ENCODE data around the gene MAPK6.
A peak's percentile ranks its signal among the peaks of the same experiment; 100 is the strongest.

The MAPK6 gene

GRCh38 chr15:51973220-51973619 is 45.8 kb upstream of the MAPK6 start:
- Histone ChIP-seq H3K27ac (no peak overlapping the region), H3K9me3 (ENCODE audit: severe bottlenecking) (peaks cover 2% of the 10 kb centered on the region), H3K27me3 (ENCODE audit: insufficient read depth, low read depth, severe bottlenecking) (no peaks in the 10 kb centered on the region), H3K4me3 (ENCODE audit: low read depth, low read length) (no peak overlapping the region), H3K36me3 (no peaks in the 10 kb centered on the region; the same call in 1 of the 2 replicates)
- no peak for TF ChIP-seq CTCF (IDR thresholded peaks at IDR 0.05; ENCODE audit: low read depth, low read length)
- no peak for DNase-seq

GRCh38 chr15:51973775-51974174 is 45.2 kb upstream of the MAPK6 start:
- Histone ChIP-seq H3K27ac (no peak overlapping the region), H3K27me3 (ENCODE audit: insufficient read depth, low read depth, severe bottlenecking) (no peaks in the 10 kb centered on the region), H3K4me3 (ENCODE audit: low read depth, low read length) (no peak overlapping the region), H3K9me3 (ENCODE audit: severe bottlenecking) (peaks cover 2% of the 10 kb centered on the region), H3K36me3 (no peaks in the 10 kb centered on the region; the same call in 1 of the 2 replicates)
- no peak for TF ChIP-seq CTCF (IDR thresholded peaks at IDR 0.05; ENCODE audit: low read depth, low read length)
- DNase-seq, result no peak

- no peak for DNase-seq
- no peak overlapping the region for H3K4me3 ChIP-seq (ENCODE audit: low read depth, low read length)
- H3K27me3 ChIP-seq (ENCODE audit: insufficient read depth, low read depth, severe bottlenecking), result no peaks in the 10 kb centered on the region
- H3K36me3 ChIP-seq, result no peaks in the 10 kb centered on the region
- H3K27ac ChIP-seq, result no peak overlapping the region
- no peaks in the 10 kb centered on the region for H3K9me3 ChIP-seq (ENCODE audit: severe bottlenecking)
- peak; percentile 42; the same call in 1 of the 2 replicates for TF ChIP-seq CTCF (IDR thresholded peaks at IDR 0.05; ENCODE audit: low read depth, low read length)
Measured at GRCh38 chr15:51982013-51982769, 36.8 kb upstream of the MAPK6 start.

GRCh38 chr15:51982770-51983103 is 36.3 kb upstream of the MAPK6 start:
- no peak for DNase-seq
- TF ChIP-seq CTCF (IDR thresholded peaks at IDR 0.05; ENCODE audit: low read depth, low read length), result no peak
- no peak overlapping the region for H3K27ac ChIP-seq
- H3K4me3 ChIP-seq (ENCODE audit: low read depth, low read length), result no peak overlapping the region
- H3K9me3 ChIP-seq (ENCODE audit: severe bottlenecking), result no peaks in the 10 kb centered on the region
- H3K36me3 ChIP-seq, result no peaks in the 10 kb centered on the region
- no peaks in the 10 kb centered on the region for H3K27me3 ChIP-seq (ENCODE audit: insufficient read depth, low read depth, severe bottlenecking)

- H3K27ac ChIP-seq, result no peak overlapping the region
- no peaks in the 10 kb centered on the region for H3K27me3 ChIP-seq (ENCODE audit: insufficient read depth, low read depth, severe bottlenecking)
- no peak overlapping the region for H3K4me3 ChIP-seq (ENCODE audit: low read depth, low read length)
- no peak for TF ChIP-seq CTCF (IDR thresholded peaks at IDR 0.05; ENCODE audit: low read depth, low read length)
- H3K36me3 ChIP-seq, result no peaks in the 10 kb centered on the region
- H3K9me3 ChIP-seq (ENCODE audit: severe bottlenecking), result no peaks in the 10 kb centered on the region
- no peak for DNase-seq
Measured at GRCh38 chr15:51991141-51991540, 27.9 kb upstream of the MAPK6 start.

GRCh38 chr15:51992953-51993352 is 26.1 kb upstream of the MAPK6 start:
- Histone ChIP-seq H3K4me3 (ENCODE audit: low read depth, low read length) (no peak overlapping the region), H3K36me3 (no peaks in the 10 kb centered on the region), H3K27me3 (ENCODE audit: insufficient read depth, low read depth, severe bottlenecking) (no peaks in the 10 kb centered on the region), H3K9me3 (ENCODE audit: severe bottlenecking) (no peaks in the 10 kb centered on the region), H3K27ac (no peak overlapping the region)
- TF ChIP-seq CTCF (IDR thresholded peaks at IDR 0.05; ENCODE audit: low read depth, low read length), result no peak
- no peak for DNase-seq
